VCaP (cell line): Measurements from ENCODE around the gene EPM2A.
"Not testable (repeated sequence)": the region's sequence is repeated elsewhere in the genome, so short reads cannot be mapped to it uniquely, and the experiment has no call there.

Source experiments
- H3K27ac ChIP-seq: fragments of 450-650 bp; 2 replicates; pipeline ENCODE4 v1.5.1; 2017
- CTCF ChIP-seq: fragments of 450-650 bp; conservative IDR thresholded peaks from 2 replicates; pipeline ENCODE4 v1.5.1; 2017; ENCODE audit warnings: mild to moderate bottlenecking, moderate library complexity

The EPM2A gene

GRCh38 chr6:145704143-145704781 is 31.1 kb downstream of the EPM2A start:
- H3K27ac ChIP-seq: no peak overlapping the region

GRCh38 chr6:145699462-145699861 is 35.9 kb downstream of the EPM2A start:
- H3K27ac ChIP-seq: no peak overlapping the region
- TF ChIP-seq CTCF: no peak

More at GRCh38 chr6:145704143-145704781, 31.1 kb downstream of the EPM2A start:
- TF ChIP-seq CTCF: peak; percentile 80

GRCh38 chr6:145697401-145697800 is 37.9 kb downstream of the EPM2A start:
- not testable (repeated sequence) for H3K27ac ChIP-seq

DNA sequence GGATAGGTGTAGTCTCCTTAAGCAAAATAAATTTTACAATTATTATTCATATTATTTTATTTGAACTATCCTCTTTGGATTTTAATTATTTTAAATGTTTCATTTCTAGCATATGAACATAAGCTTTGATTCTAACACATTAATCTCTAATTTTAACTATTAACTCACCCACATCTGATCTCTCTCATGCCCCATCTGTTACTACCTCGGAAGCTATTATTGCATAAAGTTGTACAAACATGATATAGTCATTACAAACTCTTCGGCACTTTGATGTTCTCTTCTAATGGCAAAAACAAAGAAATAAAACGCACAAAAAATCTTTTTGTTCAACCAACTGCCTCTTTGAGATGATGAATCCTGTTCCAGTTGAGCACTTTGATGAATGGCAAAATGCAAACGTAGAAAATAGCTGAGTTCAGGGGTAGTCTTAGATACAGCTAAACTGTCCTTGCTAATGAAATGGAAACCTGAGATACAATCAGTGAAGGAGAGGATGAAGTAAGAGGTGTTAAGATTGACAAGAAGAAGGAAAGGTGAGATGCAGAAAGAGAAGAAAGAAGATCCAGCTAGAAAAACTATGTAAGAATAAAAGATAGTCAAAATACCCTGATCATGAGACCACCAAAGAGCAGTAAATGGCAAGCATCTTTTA is 41.1 kb downstream of the EPM2A start:
- no peak overlapping the region for H3K27ac ChIP-seq
- TF ChIP-seq CTCF: no peak

DNA sequence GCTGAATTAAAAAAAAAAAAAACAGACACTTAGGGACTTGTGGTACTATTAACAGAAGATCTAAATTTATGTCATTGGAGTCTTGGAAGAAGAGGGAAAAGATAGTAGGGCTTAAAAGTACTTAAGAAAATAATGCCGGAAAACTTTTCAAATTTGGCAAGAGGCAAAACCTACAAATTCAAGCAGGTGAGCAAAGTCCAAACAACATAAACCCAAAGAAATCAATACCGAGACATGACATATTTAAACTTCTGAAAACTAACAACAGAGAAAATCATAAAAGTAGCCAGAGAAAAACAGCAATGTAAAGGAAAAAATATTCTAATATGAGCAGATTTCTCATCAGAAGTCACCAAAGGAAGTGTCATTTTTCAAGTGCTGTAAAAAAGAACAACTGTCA is 44.4 kb downstream of the EPM2A start:
- TF ChIP-seq CTCF: no peak
- H3K27ac ChIP-seq: no peak overlapping the region

GRCh38 chr6:145689529-145689928 is 45.8 kb downstream of the EPM2A start:
- H3K27ac ChIP-seq: no peak overlapping the region
- no peak for TF ChIP-seq CTCF

- TF ChIP-seq CTCF: no peak
- H3K27ac ChIP-seq: no peak overlapping the region
These were observed 46.8 kb downstream of the EPM2A start for GRCh38 chr6:145688493-145688905.

- TF ChIP-seq CTCF: no peak
- H3K27ac ChIP-seq: no peak overlapping the region
These were observed 49.4 kb downstream of the EPM2A start for GRCh38 chr6:145685932-145686331.
